Measurements from ENCODE around the gene RNF149.

Gene RNF149

DNA sequence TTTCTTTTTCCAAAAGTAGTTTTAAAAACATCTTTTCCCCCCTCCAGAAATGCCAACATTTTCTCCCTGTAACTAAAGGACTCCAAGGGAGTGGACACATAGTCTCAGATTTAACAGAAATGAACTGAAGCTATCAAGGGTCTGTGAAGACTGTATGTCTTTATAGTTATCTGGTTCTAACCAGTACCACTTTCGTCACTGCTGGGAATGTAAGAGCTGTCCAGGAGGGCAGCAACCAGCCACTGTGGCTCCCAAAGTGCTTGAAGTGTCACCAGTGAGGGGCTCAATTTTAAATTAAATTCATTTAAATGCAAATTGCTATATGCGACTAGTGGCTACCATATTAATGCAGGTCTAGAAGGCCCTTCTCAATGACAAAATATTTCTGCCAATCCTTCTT, 15.0 kb downstream of the RNF149 start:
- DNase-seq, result no peak

DNA sequence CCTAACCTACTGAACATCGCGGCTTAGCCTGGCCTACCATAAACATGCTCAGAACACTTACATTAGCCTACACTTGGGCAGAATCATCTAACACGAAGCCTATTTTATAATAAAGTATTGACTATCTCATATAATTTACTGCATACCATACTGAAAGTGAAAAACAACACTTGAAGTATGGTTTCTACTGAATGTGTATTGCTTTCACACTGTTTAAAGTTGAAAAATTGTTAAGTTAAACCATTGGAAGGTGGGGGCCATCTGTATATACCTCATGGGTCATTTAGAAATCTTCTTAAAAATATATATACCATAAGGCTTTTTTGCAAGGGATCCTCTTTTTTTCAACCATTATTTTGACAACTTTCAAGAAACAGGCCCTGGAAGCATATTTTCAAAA, 16.5 kb downstream of the RNF149 start:
- DNase-seq, result no peak

DNA sequence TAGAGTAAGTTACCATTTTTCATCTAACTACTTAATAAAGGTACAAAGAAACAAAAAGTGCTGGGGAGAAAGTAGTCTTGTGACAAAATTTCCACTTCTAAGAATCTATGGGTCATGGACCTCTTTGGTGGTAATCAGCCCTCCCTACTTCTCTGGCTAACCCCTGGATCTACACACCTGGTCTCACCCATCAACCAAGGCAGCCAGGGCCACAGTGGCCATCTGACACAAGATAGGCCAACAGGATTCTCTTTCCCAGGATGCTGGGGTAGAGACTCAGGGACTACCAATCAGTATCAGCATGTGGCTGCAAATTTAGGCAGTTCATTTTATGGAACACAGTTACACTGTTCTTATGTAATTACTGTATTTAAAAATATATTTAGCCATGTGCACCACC, 17.8 kb downstream of the RNF149 start:
- DNase-seq, result no peak

DNA sequence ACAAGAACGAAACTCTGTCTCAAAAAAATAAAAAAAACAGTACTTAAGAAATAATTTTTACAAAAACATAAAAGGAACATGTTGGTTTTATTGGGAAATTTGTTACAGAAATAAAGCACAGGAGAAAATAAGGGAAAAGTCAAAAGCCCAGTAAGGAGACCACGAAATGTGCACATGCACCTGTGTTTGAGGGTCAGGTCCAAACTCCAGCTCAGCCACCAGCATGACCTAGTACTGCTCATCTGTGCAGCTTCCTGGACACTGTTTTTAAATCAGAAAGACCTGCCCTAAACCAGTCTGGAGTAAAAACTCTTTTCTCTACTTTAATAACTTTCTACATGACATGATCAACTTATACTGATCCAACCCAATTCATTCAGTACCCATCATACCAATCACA, 21.2 kb downstream of the RNF149 start:
- DNase-seq, result no peak

DNA sequence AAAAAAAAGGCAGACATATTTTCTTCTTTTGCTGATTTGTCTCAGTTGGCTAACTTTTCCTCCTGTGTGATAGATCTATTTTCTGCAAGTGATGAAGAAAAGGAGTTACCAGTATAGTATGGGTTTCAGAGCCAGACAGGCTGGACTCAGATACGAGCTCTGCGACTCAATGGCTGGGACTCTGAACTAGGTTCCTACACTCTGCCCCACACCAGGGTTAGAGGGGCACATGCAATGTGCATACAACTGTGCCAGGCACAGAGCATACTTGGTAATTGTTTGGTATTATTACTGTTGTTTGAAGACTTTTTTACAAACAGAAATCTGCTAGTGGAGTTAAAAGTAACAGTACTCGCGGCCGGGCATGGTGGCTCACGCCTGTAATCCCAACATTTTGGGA, 21.8 kb downstream of the RNF149 start:
- no peak for DNase-seq

DNA sequence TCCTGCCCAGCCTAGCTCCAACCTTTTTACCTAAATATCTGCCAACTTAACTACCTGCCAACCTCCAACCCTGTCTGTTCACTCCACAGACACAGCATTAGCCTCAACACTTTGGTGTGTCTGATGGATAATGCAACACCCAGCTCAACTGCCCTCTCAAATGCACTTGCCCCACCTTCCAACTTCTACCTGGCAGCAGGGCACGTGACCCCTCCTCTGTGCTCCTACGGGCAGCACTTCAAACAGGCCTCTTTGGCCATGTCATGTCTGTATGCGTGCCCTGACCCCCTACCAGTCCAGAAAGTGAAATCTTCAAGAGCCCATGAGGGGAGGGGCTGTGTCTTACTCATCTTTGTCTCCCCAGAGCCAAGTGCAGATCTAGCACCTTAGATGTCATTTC, 25.5 kb downstream of the RNF149 start:
- DNase-seq, result no peak

DNA sequence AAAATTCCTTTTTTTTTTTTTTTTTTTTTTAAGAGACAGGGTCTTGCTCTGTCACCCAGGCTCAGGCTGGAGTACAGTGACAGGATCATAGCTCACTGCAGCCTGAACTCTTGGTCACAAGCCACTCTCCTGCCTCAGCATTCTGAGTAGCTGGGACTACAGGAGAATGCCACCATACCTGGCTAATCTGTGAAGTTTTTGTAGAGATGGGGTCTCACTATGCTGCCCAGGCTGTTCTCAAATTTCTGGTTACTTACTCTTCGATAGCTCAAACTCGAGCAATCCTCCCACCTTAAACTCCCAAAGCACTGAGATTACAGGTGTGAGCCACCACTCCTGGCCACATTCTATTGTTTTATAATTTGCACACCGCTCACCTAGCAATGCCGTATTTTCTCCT, 27.0 kb downstream of the RNF149 start:
- no peak for DNase-seq

DNA sequence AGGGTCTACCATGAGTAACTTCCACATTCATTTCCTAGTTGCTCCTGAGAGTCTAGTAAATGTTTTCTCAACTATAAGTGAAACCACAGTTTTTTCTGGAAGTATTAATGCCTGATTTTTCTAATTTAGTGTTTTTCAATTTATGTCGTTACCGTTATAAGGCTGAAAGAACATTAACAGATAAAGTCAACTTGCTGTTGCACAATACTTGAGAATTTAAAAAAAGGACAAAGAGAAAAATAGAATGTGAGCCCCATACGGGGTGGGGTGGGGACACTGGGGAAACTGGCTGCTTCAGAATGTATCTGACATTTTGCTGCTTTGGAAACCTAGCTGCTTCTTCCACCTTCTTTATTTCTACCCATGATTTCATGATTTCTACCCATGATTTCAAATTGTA, 29.6 kb downstream of the RNF149 start:
- DNase-seq, result no peak

DNA sequence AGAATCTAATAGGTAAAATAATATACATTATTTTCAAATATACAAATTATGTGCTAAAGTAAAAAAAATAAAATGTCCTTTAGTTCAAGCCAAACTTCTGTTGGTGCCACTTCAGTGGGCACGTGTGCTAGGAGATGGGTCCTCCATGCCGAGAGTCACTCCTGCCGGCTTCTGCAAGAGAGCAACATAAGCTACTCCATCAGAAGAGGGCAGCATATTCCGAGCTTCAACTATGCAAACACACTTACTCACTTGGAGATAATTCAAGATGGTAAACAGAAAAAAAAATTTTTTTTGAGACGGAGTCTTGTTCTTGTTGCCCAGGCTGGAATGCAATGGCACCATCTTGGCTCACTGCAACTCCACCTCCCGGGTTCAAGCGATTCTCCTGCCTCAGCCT, 31.4 kb downstream of the RNF149 start:
- DNase-seq, result no peak

DNA sequence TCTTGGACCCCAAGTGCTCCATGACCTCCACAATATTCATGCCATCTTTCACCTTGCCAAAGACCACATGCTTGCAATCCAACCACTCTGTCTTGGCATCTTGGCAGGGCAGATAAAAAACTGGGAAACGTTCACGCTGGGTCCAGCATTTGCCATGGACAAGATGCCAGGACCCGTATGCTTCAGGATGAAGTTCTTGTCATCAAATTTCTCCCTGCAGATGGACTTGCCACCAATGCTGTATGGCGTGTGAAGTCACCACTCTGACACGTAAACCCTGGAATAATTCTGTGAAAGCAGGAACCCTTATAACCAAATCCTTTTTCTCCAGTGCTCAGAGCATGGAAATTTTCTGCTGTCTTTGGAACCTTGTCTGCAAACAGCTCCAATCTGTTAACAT, 34.4 kb downstream of the RNF149 start:
- DNase-seq, result no peak

DNA sequence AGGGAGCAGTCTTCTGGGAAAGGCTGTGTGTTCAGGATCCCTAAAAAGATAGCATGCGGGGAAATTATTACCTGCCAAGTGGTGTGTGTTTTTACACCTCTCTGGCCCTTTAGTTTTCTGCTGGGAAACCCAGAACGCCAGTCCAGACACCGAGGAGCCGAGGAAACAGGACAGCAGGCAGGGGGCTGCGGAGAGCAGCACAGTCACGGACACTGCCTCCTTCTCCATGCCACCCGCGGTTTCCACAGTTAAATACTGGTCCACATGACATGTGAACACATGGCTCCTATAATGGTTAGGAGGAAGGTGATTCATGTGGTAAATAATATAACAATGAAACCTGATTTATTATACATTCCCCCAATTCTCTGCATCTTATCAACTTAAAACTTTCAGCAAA, 35.4 kb downstream of the RNF149 start:
- DNase-seq, result no peak

DNA sequence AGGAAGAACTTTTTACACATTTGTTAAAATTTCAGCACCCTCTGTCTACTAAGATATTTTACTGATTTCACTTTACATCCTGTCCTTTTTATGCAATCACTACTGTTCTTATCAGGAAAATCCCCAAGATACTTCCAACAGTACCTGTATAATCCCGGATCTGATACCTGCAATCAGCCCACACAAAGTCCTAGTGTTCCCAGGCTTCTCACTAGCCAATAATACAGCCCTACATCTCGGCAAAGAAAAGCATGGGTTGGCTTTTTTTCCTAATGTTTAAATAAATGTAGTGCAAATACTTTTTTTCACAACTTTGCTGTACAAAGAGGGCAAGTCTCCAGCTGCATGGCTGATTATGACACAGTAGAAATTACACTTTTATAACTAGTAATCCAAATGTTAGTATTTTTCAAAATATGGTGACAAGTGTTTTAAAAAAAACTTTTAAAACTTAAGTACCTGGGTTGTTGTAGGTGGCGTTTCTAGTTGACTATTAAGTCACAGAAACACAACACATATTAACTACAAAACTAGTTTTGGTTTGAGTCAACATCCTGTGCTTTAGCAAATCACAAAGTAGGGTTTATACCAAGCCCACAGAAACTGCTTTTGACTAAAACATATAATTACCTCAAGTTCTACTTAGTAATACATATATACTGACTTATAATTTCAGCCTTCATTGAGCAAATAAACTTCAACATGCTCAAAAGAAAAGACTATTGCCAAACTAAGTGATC, 36.3 kb downstream of the RNF149 start:
- no peak for DNase-seq

DNA sequence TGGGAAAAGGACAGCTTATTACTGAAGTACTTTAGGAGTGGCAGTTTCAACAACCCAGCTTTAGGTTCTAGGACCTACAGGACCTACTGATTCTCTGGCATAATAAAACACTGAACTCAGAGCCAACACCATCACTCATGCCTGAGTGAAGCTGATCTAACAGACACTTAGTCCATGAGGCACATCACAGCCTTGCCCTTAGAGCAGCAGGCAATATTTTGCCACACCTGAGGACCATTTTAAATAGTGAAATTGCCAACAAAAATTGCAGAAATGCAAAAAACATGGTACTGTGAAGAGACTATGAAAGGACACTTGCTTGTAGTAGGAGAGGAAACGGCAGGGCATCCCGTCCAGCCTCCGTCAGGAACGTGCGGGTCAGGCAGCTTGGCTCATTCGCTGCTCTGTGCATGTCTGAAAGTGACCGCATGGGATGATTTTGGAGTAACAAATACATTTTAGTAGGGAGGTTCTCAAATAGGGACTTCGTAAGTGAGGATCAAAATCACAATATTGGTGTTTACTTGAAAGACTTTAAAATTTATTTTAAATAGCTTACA, 37.7 kb downstream of the RNF149 start:
- DNase-seq, result no peak

DNA sequence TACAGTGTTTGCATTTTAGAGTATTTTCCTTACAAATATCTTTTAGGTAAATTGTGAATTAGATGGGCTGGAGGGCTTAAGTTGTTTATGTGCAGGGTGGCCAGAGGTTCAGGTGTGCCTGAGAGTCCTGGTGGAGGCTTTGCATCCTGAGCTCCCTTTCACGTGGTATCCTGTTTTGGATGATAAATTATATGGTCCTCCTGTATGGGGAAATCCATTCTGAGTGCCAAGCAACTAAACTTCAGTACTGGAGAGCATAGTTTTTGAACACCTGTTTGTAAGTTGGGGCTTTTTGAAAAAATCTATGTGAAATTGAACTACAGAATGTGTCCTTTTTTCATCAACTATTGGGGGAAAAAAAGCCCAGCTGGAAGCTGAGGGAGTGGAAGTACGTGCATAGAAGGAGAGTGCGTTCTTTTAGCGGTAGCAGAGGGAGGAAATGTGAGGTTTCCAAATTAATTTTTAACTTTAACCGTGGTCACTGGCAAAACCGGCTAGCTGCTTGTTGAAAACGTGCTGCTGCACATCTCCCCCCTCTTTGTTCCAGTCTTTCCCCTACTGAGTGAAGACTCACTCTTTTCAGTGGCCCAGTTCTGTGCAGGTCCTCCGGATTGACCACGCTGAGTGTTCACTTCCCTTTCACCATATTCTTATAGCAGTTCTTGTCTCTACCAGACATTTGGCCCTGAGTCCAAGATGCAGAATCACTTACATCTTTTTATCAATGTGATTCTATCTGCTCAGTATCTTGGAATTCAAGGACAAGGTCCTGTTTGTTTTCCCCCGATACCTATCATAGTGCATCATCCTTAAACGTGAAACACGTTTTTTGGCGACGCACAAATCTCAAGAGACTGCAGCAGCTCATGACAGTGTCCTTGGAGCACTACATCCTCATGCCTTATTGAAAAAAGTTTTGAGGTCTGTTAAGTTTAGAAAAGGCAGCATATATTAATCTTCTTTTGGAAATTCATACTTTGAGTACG, 40.5 kb downstream of the RNF149 start:
- DNase-seq, result no peak

DNA sequence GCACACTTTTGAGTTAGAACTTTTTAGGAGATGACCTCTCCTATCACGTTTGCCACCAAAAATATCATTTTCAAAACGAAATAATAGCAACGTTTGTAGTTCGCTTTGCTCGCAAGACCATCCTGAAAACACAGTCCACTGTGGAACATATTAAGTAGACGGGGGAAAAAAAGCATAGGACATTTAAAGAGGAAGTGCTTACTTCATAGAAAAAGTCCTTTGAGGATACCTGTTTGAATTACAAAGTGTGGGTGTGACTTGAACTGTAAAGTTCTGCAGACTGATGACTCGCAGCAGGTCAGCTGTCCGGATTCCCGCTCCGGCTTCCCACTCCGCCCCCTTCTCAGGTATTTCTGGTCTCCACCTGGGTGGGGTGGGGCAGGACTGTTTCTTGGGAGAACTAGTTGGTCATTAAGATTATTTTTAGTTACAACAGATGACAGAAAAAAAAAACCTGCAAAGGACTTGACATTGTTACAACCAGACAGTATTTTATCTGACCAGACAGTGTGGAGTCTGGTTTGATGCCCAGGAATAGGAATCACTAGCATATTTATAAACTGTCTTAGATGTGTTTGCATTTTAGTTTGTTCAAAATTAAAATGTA, 42.5 kb downstream of the RNF149 start:
- no peak for DNase-seq

DNA sequence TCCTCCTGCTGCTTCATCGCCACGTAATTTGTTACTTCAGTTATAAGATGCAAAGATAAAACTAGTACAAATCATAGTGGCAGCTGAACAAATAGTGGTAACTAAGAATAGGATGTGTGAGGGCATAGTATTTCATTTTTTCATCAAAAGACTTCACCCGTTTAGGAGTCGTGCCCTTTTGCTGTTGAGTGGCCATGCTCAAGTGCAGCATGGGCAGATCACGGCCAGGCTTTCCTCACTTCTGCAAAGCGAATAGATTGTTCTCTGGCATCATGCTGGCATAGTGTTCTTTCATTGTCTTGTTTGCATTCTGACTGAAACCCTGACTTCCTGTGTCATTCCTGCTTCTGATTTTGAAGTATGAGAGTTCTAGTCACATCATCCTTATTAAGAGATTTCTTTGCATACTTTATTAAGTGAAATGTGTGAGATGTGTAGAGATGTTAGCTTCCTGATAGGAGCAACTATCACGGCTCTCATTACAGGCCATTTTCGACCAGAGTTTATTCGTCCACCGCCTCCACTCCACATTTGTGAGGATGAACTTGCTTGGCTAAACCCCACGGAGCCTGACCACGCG, 44.1 kb downstream of the RNF149 start:
- DNase-seq, result no peak

DNA sequence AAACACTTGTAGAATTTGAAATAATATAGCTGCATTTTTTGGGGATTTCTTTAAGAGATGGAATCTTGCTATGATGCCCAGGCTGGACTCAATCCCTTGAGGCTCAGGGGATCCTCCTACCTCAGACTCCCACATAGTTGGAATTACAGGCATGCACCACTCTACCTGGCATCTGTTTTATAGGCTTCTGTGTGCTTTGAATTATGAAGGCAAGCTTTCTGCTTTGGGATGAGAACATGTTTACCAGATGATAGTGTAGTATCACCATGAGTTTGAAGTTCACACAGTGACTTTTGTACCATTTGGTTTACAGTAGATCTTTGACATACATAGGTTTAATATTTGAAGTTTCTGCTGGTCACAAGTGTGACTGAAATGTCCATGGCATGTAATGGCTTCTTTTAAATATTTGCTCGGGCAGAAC, 45.1 kb downstream of the RNF149 start:
- no peak for DNase-seq

DNA sequence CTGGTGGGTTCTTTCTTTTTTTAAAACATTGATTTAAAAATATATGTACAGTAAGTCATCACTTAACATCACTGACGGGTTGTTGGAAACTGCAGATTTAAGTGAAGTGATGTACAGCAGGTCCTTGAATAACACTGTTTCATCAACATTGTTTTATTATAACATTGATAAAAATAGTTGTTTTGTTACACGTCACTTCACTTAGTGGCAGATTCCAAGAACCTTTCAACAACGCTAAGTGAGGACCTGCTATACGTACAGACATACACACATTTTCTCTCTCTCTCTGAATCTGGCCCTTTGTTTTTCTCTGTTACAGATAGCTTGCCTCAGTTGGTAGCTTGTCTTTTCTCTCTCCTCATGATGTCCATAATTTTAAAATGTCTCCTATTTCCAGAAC, 46.4 kb downstream of the RNF149 start:
- DNase-seq, result no peak

DNA sequence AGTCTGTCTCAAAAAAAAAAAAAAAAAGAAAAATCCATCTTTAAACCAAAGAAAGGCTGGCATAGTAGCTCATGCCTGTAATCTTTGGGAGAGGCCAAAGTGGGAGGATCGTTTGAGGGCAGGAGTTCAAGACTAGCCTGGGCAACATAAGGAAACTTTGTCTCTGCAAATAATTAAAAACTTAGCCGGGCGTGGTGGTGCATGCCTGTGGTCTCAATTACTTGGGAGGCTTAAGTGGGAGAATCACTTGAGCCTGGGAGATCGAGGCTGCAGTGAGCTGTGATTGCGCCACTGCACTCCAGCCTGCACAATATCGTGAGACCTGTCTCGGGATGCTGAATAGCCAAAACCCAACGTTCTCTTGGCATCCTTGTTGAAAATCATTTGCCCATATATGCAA, 49.7 kb downstream of the RNF149 start:
- DNase-seq, result no peak

DNA sequence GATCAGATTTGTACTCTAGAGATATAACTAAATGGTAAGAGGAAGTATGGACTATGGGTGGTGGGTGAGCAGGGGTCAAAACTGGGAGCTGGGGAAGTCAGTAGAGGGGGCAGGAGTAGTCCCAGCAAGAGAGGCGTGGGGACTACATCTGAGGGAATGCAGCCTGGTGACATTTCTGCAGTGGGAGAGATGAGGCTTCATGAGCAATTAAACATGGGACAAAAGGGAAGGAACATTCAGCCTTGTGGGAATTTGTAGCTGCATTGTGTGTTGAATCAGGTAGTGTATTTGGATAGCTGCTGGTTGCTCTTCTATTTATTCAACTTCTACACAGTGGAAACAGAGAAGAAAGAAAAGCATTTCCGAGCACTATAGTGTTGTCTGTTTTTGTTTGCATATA, 52.2 kb downstream of the RNF149 start:
- DNase-seq, result no peak

DNA sequence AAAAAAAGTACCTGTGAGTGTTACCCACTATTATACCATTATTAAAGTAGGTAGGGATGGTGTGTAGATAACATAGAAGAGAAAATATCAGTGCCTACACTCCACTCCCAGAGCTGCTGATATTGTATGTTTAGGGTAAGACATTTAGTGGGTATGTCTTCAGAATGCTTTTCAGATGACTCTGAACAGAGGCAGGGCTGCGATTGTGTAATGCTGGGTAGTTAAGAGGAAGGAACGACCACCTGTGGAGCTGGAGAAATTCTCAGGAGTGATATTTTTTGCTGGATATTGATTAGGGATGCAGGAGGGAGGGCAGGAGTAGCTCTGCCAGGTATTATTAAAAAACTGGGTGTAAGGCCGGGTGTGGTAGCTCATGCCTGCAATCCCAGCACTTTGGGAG, 53.0 kb downstream of the RNF149 start:
- DNase-seq, result no peak

DNA sequence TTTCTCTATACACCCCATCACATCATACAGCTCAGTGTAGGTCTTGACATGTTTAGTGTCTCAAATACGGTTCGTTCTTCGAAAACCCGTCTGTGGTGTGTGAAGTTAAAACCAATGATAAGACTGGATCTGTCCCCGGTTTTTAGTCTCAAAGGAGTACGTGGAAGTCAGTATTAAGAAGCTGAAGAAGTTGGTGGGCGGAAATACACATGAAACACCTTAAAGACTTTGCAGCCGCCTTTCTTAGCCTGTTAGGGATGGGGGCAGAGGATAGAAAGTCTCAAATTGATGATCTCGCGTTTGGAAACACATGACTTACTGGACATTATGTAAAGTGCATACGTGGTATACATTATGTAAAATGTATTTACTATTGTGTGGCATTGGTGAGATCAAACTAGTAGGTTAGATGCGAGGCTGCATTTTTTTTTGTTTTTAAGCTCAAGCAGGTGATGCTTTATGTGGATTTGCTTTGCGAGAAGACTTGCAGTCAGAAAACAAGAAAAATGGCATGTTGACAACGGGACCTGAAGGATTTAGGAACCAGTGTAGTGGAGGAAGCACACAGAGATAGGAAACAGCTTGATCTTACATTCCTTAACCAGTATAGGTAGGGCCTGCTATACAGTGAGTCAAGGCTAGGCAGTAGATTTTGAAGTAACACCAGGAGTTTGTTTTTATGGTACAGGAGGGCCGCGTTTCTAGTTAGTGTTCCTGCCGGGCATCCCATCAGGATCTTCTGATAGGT, 54.6 kb downstream of the RNF149 start:
- DNase-seq, result no peak
